Glomerular visceral epithelial cell (primary cell): ENCODE results near the gene RTN4RL1.
"Not testable (repeated sequence)": the region's sequence is repeated elsewhere in the genome, so short reads cannot be mapped to it uniquely, and the experiment has no call there.

Experiments
- DNase-seq: peaks from one replicate; pipeline ENCODE4 v3.0.0-alpha.2; 2016; ENCODE audit errors: extremely low spot score

Gene RTN4RL1

DNA sequence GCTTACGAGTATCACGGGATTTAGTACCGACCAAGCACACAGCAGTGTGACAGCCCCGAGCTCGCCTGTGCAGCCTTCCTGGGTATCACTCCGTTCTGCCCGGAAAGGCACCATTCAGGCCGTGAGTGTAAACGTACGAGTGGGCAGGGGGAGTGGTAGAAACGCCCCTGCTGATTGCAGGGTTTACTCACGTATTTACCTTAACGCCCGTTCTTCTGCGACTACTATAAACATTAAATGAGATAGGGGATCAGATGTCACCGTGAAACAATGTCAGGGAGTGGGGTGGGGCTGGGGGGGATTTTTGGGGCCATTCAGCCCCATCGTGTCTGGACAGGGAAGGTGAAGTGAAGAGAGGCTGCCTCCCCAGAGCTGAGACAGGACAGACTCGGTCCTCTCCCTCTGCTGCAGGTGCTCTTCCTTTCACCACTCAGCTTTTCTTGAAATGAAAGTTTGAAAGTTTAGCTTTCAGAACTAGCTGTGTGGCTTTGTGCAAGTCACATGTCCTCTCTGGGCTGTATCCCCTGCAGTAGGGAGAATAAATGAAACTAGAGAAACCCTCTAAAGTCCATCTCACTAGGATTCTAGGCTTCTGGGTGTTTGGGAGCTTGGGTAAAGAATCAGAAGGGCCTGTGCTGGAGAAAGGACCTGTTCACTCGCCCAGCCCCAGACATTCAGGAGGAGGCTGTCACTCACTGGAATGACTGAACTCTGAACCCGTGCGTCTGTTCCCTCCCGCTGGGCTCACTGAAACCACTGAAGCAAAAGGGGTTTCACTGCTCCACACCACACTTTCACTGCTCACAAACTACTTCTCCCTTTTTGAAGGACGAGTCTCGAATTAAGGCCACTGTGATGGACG, 128.7 kb downstream of the RTN4RL1 start:
- no peak for DNase-seq

DNA sequence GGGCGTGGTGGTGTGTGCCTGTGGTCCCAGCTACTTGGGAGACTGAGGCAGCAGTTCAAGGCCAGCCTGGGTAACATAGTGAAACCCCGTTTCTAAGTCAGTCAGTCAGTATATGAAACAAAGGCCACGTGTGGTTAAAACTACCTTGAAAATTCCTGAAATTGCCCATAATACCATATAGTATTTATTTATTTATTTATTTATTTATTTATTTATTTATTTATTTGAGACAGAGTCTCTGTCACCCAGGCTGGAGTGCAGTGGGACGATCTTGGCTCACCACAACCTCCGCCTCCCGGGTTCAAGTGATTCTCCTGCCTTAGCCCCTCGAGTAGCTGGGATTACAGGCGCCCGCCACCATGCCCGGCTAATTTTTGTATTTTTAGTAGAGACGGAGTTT, 129.7 kb downstream of the RTN4RL1 start:
- not testable (repeated sequence) for DNase-seq

DNA sequence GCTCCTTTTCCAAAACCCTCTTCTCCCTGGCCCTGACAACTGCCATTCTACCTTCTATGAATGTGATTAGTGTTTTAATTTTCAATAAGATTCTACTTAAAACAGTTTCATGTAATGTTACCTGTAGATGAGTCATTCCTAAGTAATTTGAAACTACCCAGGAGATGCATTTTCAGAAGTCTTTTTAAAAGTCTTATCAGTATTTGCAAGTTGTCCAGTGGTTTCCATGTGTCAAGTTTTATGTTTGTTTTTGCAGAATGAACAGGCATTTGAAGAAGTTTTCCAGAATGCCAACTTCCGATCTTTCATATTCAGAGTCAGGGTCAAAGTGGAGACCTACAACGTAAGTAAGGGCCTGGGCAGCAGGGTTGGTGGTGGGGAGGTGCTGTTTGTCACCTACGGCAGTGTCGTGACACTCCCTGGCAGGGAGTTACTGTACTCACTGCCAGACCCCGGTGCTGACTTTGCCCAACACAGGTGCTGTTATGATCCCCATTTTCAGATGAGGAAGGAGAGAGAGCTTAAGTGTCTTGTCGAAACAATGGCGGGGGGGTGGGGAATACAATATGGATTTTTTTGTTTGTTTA, 130.3 kb downstream of the RTN4RL1 start:
- no peak for DNase-seq

DNA sequence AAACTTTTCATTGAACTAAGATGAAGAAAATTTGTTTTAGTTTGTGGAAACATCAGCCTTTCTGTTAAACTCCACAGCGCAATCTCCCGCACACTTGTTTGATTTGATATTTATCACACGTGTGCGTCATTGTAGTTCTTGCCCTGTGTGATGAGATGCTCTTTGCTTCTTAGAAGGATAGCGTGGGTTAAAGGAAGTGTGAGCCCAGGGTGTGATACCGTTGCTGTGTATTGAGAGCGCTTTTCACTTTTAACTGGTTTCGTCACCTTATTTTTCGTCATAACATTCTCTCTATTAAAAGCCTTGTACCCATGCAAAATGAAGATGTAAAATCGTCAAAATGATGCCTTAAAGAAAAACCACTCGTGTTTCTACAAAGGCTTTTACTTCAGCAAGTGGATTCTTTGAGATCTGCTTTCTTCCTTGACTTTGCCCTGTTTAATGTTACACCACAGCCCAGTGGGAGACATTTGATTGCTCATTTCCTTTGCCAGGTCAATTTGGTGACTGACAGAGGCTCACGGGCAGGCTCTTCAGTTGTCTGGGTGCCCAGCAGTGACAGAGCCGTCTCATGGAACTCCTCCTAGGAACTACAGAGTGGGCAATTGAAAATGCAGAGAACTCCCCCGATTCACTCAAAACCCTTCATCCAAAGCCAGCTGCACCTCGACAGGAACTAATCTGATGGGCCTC, 134.2 kb downstream of the RTN4RL1 start:
- no peak for DNase-seq

DNA sequence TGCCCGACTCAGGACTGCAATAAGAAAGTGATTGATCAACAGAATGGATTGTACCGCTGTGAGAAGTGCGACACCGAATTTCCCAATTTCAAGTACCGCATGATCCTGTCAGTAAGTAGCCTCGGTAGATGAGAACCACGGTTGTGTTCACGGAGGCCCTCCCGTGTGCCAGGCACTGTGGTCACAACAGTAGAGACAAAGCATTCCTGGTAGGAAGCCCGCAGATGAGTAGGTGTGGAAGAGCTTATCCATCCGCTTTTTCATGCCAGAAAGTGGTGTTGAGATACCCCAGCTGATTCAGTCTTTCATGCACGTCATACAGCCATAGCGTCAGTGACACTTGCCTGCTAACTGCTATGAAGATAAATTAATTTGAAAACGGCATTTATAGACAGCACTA, 136.4 kb downstream of the RTN4RL1 start:
- DNase-seq: no peak
